ENCODE results near the gene PNLIPRP1. TPM values are rescaled to one million over a fixed set of nuclear protein-coding genes. Genes with fewer than 3 reads are reported as not detected.

PNLIPRP1 gene
- total and polyA plus RNA-seq, 9 donors: 0.34 to 2.8 (median 2.3) TPM; not detected in 6

DNA sequence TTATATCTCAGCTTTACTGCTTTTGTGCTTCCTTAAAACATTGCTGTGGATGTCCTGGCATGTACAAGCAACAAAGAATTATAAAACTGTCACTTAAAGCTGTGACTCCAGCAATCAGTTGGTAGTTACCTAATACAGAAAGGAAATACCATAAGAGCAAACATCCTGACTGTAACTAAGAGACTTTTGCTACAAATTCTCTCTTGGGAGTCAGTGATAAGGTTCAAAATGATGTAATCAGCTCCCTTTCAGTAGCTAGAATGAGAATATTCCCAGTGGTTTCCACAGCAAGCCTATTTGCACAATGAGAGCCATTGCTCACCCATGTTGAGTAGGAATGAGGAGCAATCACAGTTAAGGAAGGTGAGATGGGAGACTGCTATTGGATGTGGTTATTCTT lies 7.6 kb downstream of the PNLIPRP1 start:
- Histone ChIP-seq H3K4me1 (ENCODE audit: insufficient read depth) (no peaks in the 10 kb centered on the region), H3K4me3 (no peak overlapping the region), H3K27me3 (no peaks in the 10 kb centered on the region), H3K36me3 (no peaks in the 10 kb centered on the region), H3K27ac (no peak overlapping the region), H3K9me3 (no peaks in the 10 kb centered on the region)
- no peak for DNase-seq
- intact Hi-C loops (cut with DNase I): no loop called here
- TF ChIP-seq POLR2A (IDR thresholded peaks at IDR 0.05) (no peak), EP300 (IDR thresholded peaks at IDR 0.05) (no peak)
- TF ChIP-seq, protein P1, sequence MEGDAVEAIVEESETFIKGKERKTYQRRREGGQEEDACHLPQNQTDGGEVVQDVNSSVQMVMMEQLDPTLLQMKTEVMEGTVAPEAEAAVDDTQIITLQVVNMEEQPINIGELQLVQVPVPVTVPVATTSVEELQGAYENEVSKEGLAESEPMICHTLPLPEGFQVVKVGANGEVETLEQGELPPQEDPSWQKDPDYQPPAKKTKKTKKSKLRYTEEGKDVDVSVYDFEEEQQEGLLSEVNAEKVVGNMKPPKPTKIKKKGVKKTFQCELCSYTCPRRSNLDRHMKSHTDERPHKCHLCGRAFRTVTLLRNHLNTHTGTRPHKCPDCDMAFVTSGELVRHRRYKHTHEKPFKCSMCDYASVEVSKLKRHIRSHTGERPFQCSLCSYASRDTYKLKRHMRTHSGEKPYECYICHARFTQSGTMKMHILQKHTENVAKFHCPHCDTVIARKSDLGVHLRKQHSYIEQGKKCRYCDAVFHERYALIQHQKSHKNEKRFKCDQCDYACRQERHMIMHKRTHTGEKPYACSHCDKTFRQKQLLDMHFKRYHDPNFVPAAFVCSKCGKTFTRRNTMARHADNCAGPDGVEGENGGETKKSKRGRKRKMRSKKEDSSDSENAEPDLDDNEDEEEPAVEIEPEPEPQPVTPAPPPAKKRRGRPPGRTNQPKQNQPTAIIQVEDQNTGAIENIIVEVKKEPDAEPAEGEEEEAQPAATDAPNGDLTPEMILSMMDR (IDR thresholded peaks at IDR 0.05): no peak

DNA sequence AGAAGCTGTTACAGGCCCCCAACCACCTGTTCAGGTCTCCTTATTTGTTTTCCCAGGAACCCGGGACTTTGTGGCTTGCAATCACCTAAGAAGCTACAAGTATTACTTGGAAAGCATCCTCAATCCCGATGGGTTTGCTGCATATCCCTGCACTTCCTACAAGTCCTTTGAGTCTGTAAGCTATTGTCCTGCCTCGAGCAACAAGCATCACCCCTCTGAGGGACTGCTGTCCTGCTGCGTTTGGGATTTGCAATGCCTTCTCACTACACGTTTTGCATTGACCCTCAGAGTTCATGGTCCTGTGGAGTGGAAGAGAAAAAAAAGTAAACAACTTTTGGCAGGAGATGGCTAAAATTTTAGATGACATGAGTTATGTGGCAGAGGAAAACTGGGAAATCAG lies 9.2 kb downstream of the PNLIPRP1 start:
- WGBS, 3 donors: 34 to 43% (median 35%) methylated on average over 5 of the region's 5 CpGs
- no peak for DNase-seq
- intact Hi-C loops (cut with DNase I): no loop called here
- H3K9me3 ChIP-seq: no peaks in the 10 kb centered on the region
- H3K36me3 ChIP-seq: no peaks in the 10 kb centered on the region
- H3K4me3 ChIP-seq: no peak overlapping the region
- H3K27me3 ChIP-seq: no peaks in the 10 kb centered on the region
- no peaks in the 10 kb centered on the region for H3K4me1 ChIP-seq (ENCODE audit: insufficient read depth)
- TF ChIP-seq EP300 (IDR thresholded peaks at IDR 0.05): no peak
- TF ChIP-seq POLR2A (IDR thresholded peaks at IDR 0.05): no peak
- TF ChIP-seq, protein P1 (IDR thresholded peaks at IDR 0.05): no peak
- H3K27ac ChIP-seq: no peak overlapping the region

GRCh38 chr10:116602648-116603400 lies 12.1 kb downstream of the PNLIPRP1 start:
- intact Hi-C loops (cut with DNase I): no loop called here
- 79 to 81% (median 81%) methylated on average over 10 of the region's 10 CpGs for WGBS, 3 donors
- Histone ChIP-seq H3K36me3 (no peaks in the 10 kb centered on the region), H3K4me3 (no peak overlapping the region), H3K27me3 (no peaks in the 10 kb centered on the region), H3K4me1 (ENCODE audit: insufficient read depth) (no peaks in the 10 kb centered on the region), H3K9me3 (no peaks in the 10 kb centered on the region), H3K27ac (no peak overlapping the region)
- TF ChIP-seq POLR2A (IDR thresholded peaks at IDR 0.05) (no peak), EP300 (IDR thresholded peaks at IDR 0.05) (no peak)
- DNase-seq: no peak

DNA sequence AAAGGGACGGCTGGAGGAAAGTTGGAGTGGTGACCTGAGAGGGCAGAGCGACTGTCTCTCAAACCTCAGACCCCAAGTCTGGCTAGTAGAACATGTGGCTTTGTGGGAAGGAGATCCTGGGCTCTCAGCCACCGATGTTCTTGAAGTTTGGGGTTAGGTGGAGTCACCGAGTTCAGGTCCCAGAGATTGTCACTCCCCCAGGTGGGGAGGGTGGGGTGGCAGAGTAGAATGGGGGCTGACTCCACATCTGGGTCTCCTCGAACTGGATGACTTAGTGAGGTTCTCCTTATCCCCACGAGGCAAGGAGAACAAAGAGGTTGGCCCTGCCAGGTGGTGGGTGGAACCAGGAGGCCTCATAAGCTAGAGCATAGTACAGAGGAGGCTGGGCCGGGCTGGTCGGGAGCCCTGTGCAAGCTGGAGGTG lies 15.3 kb downstream of the PNLIPRP1 start:
- H3K4me1 ChIP-seq (ENCODE audit: insufficient read depth): no peaks in the 10 kb centered on the region
- H3K4me3 ChIP-seq: no peak overlapping the region
- no peaks in the 10 kb centered on the region for H3K36me3 ChIP-seq
- no peak overlapping the region for H3K27ac ChIP-seq
- intact Hi-C loops (cut with DNase I): no loop called here
- 57 to 60% (median 58%) methylated on average over 8 of the region's 8 CpGs for WGBS, 3 donors
- peaks cover 0 to 4% of the 10 kb centered on the region in 2 donors for H3K9me3 ChIP-seq
- no peak for DNase-seq
- TF ChIP-seq EP300 (IDR thresholded peaks at IDR 0.05) (no peak), POLR2A (IDR thresholded peaks at IDR 0.05) (no peak)
- TF ChIP-seq, protein P1 (IDR thresholded peaks at IDR 0.05): no peak
- no peaks in the 10 kb centered on the region for H3K27me3 ChIP-seq

DNA sequence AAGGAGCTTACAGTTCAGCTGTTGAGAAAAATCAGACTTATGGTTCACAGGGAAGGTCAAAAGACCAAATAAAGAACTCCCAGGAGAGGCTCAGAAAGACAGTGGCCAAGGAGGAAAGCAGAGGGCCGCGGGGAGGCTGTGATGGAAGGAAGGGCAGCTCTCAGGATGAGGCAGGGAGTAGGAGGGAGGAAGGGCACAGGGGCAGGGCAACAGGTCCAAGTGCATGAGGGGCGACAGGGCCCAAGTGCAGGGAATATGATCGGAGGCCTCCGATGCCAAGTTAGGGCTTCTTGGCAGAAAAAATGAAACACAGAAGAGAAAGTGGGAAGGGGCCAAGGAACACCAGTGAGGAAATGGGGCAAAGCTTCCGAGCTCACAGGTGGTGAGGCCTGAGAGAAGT lies 16.6 kb downstream of the PNLIPRP1 start:
- H3K27me3 ChIP-seq: no peaks in the 10 kb centered on the region
- TF ChIP-seq EP300 (IDR thresholded peaks at IDR 0.05): no peak
- no peak for TF ChIP-seq POLR2A (IDR thresholded peaks at IDR 0.05)
- TF ChIP-seq, protein P1 (IDR thresholded peaks at IDR 0.05): no peak
- H3K36me3 ChIP-seq: no peaks in the 10 kb centered on the region
- WGBS, 3 donors: 71 to 80% (median 77%) methylated on average over 6 of the region's 6 CpGs
- H3K4me3 ChIP-seq: no peak overlapping the region
- no peaks in the 10 kb centered on the region for H3K4me1 ChIP-seq (ENCODE audit: insufficient read depth)
- intact Hi-C loops (cut with DNase I): no loop called here
- peaks cover 0 to 4% of the 10 kb centered on the region in 2 donors for H3K9me3 ChIP-seq
- DNase-seq: no peak
- H3K27ac ChIP-seq: no peak overlapping the region
